DND-41 (cell line): ENCODE measurements around the gene COL26A1.

Experiments used
- EZH2 ChIP-seq: IDR thresholded peaks from 3 replicates; pipeline ENCODE4 v1.6.1; 2012; ENCODE audit warnings: borderline replicate concordance, low read depth, mild to moderate bottlenecking, moderate library complexity, low read length, inconsistent platforms; ENCODE audit not compliant: severe bottlenecking
- TF ChIP-seq, protein P1 (sequence below): IDR thresholded peaks from 2 replicates; pipeline ENCODE4 v1.5.1; 2012; ENCODE audit warnings: borderline replicate concordance, low read length, moderate library complexity, mild to moderate bottlenecking; ENCODE audit not compliant: poor library complexity, severe bottlenecking; ENCODE audit errors: extremely low read depth

DNA sequence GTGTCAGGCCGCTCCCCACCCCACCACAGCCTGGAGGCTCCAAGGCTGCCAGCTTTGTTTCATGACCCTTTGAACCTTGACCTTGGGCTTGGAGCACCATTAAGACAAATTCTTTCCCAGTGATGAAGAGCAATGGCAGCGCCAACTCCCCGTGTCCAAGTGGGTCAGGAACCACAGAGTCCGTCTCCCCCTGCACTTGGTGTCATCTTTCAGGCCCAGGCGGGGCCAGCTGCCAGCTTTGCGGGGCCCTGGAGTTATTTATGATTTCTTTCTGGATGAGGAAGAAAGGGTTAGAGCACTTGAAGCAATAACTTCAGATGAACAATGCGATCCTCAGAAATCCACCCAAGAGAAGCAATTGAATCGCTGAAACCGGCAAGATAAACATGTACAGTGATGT, 155.7 kb downstream of the COL26A1 start:
- no peak for TF ChIP-seq EZH2
- TF ChIP-seq, protein P1, sequence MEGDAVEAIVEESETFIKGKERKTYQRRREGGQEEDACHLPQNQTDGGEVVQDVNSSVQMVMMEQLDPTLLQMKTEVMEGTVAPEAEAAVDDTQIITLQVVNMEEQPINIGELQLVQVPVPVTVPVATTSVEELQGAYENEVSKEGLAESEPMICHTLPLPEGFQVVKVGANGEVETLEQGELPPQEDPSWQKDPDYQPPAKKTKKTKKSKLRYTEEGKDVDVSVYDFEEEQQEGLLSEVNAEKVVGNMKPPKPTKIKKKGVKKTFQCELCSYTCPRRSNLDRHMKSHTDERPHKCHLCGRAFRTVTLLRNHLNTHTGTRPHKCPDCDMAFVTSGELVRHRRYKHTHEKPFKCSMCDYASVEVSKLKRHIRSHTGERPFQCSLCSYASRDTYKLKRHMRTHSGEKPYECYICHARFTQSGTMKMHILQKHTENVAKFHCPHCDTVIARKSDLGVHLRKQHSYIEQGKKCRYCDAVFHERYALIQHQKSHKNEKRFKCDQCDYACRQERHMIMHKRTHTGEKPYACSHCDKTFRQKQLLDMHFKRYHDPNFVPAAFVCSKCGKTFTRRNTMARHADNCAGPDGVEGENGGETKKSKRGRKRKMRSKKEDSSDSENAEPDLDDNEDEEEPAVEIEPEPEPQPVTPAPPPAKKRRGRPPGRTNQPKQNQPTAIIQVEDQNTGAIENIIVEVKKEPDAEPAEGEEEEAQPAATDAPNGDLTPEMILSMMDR, result no peak
